Cardiac fibroblast (primary cell): Measurements from ENCODE around the gene MAD1L1.

Experiments
- DNase-seq, 2 donors: peaks; one replicate each; pipeline versions ENCODE4 v3.0.0 to v3.0.0-alpha.2; 2010; ENCODE audit warnings: low read depth in 2 of 2
- H3K4me3 ChIP-seq, 2 donors: replicated peaks in 1 of 2; 1 replicate in 1 of 2; 2 replicates in 1 of 2; pipeline ENCODE4 v1.5.1; 2011; ENCODE audit warnings: low read depth in 2 of 2, low read length in 2 of 2, mild to moderate bottlenecking in 2 of 2, moderate library complexity in 1 of 2
- TF ChIP-seq, protein P1 (sequence below): IDR thresholded peaks from one replicate; pipeline ENCODE4 v1.5.1; 2011; ENCODE audit warnings: low read depth, mild to moderate bottlenecking, low read length, inconsistent platforms

MAD1L1 gene

DNA sequence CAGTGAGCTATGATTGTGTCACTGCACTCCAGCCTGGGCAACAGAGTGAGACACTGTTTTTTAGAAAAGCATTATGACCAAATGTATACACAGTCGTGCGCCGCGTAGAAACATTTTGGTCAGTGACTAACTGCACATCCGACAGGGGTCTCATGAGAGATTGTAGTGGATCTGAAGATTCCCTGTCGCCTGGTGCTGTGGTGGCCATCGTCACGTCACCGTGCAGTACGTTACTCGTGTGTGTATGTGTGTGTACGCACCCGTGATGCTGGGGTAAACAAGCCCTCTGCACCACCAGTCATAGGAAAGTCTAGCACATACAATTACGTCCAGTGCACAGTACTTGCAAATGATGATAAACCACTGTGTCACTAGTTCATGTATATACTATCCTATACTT lies 453.3 kb downstream of the MAD1L1 start:
- TF ChIP-seq, protein P1, sequence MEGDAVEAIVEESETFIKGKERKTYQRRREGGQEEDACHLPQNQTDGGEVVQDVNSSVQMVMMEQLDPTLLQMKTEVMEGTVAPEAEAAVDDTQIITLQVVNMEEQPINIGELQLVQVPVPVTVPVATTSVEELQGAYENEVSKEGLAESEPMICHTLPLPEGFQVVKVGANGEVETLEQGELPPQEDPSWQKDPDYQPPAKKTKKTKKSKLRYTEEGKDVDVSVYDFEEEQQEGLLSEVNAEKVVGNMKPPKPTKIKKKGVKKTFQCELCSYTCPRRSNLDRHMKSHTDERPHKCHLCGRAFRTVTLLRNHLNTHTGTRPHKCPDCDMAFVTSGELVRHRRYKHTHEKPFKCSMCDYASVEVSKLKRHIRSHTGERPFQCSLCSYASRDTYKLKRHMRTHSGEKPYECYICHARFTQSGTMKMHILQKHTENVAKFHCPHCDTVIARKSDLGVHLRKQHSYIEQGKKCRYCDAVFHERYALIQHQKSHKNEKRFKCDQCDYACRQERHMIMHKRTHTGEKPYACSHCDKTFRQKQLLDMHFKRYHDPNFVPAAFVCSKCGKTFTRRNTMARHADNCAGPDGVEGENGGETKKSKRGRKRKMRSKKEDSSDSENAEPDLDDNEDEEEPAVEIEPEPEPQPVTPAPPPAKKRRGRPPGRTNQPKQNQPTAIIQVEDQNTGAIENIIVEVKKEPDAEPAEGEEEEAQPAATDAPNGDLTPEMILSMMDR, result no peak
- DNase-seq, result no peak
- no peak overlapping the region for H3K4me3 ChIP-seq

DNA sequence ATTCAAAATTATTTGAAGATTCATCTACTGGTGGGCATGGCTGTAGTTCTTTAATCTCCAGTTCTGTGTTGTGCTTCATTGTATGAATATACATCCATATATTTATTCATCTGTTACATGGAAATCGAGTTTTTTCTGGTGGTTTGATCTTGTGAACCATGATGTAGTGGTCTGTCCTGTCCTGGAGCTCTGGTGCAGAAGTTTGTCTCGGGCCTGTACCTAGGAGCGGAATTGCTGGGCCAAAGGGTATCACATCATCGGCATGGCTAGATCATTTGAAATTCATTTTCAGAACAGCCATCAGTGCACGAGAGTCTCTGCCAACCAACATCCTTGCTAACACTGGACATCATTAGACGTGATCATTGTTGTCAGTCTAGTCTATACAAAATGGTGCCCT lies 455.6 kb downstream of the MAD1L1 start:
- TF ChIP-seq, protein P1, result no peak
- H3K4me3 ChIP-seq, result no peak overlapping the region
- DNase-seq, result no peak

DNA sequence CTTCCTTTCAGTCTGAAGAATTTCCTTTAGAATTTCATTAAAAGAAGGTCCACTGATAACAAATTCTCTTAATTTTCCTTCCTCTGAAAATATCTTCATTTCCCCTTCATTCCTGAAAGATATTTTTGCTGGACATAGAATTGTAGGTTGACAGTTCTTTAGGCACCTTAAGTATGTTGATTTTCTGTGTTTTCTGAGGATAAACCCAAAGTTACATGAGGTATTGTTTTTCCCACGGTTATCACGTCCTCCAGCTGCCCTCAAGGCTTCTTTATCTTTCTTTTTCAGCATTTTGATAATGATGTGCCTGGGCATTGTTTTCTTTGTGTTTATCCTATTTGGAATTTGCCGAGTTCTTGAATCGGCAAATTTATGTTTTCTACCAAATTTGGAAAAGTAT lies 457.4 kb downstream of the MAD1L1 start:
- TF ChIP-seq, protein P1, result no peak
- H3K4me3 ChIP-seq, result no peak overlapping the region
- no peak for DNase-seq

DNA sequence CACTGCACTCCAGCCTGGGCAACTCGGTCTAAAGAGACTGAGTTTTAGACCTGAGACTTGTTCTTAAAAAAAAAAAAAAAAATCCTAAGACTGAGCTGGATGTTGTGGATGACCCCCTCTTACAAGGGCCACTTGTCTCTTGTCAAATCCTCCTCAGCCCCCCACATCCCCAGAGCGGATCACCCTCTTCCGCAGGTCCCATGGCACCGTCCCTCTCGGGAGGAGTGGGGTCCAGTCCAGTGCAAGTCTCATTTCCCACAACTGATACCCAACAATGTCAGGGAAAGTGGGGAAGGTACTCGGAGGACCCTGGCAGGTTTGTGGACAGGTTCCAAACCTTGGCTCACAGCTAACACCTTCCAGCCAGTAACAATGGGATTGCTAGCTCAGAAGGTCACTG lies 462.4 kb downstream of the MAD1L1 start:
- TF ChIP-seq, protein P1, result no peak
- no peak for DNase-seq
- H3K4me3 ChIP-seq, result no peak overlapping the region

DNA sequence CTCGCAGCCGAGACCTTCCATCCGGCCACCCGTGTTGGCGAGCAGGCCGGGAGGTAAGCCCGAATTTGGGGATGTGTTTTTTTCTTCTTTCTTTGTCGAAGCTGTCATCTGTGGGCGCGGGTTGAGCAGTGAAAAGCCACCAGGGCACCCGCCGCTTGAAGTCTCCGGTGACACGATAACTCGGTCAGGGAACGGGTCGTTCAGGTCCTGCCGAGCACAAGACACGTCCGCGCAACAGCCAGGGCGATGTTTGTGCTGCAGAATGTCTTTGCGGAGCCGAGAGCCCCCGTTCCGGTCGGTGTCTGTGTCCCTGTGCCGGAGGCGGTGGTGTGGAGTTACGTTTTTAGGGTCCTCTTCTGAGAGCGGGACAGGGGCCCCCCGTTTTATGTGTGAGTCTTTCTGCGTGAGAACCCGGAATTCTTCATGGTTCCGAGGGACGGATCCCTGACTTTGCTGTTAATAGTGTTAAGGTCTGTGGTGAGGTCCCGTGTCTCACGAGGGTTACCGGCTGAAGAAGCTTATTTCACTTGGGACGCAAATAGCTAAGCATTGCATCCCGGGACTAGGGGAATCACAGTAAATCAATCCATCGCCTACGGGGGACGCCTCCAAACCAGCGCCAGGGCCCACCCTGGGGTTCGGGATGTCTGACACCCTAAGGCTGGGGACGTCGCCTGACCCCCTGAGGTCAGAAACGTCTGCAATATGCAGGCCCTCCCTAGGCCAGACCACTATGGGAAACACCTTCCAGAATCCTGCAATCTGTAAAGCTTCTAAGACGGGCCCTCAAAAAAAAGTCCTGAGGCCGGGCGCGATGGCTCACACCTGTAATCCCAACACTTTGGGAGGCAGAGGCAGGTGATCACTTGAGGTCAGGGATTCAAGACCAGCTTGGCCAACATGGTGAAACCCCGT lies 463.2 kb downstream of the MAD1L1 start:
- TF ChIP-seq, protein P1, result no peak
- DNase-seq, result no peak
- H3K4me3 ChIP-seq, result no peak overlapping the region

DNA sequence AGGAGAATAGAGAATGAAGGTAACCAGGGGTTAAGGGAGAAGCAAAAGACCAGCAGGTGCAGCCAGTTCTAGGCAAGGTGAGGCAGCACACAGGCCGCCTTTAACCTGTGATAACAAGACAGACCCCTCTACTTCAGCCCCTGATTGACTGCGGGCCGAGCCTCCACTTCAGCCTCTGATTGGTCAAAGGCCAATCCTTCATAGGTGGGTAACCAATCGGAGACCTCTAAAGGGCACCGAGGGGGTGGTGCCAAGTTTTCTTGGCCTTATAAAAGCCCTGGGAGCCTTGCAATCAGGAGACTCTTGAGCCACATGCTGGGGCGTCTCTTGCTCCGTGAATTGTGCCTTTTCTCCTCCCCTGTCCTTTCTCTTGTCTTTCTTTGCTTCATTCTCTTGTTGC lies 463.9 kb downstream of the MAD1L1 start:
- DNase-seq, result no peak
- TF ChIP-seq, protein P1, result no peak
- H3K4me3 ChIP-seq, result no peak overlapping the region
